NT2/D1 (cell line): ENCODE data around the gene FKRP.

ENCODE experiments used
- YY1 ChIP-seq: IDR thresholded peaks from 2 replicates; pipeline ENCODE4 v1.6.1; 2011; ENCODE audit not compliant: insufficient read length, insufficient read depth
- ZNF274 ChIP-seq: IDR thresholded peaks from 2 replicates; pipeline ENCODE4 v1.6.1; 2011; ENCODE audit warnings: mild to moderate bottlenecking, low read depth, low read length

- TF ChIP-seq YY1 (no peak), ZNF274 (no peak)
These were observed 13.5 kb upstream of the FKRP start for GRCh38 chr19:46732172-46732938.
